HG02840 (cell line): ENCODE results near the gene KRTAP6-1.

Source experiments
- ATAC-seq: cut with Tn5 transposase; IDR thresholded peaks from one replicate; pipeline ENCODE4 v1.9.1; 2021; ENCODE audit warnings: mild to moderate bottlenecking, moderate library complexity, moderate number of reproducible peaks; ENCODE audit not compliant: unreplicated experiment, low FRiP score

KRTAP6-1 gene

GRCh38 chr21:30613836-30614235 lies at the start of gene KRTAP6-1:
TSS of gene KRTAP6-1 (minus strand) at chr21:30613930. CDS start at chr21:30613904, 26 bp downstream.
- no peak for ATAC-seq

GRCh38 chr21:30652891-30653290 lies 39.2 kb upstream of the KRTAP6-1 start:
- ATAC-seq, result no peak

GRCh38 chr21:30646904-30647414 lies 33.2 kb upstream of the KRTAP6-1 start:
- ATAC-seq, result no peak

DNA sequence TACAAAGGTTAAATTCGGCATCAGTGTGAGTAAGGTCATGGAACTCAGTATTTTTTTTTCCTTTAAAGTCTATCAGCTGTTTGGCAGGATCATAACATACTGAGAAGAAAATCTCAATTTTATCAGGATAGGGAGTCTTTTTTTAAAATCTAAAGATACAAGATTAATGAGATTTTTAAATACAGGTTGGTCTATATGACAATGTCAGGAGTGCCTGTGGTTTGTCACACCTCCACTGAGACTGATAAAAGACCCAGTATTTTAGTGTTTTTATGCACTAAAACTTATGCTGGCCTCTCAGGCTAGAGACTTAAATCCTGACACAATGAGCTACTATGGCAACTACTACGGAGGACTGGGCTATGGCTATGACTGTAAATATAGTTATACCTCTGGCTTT lies 28.8 kb upstream of the KRTAP6-1 start, which contains the start of gene KRTAP20-3:
TSS of gene KRTAP20-3 (plus strand) at position 301 of the 400 bp plus-strand sequence.
- no peak for ATAC-seq

DNA sequence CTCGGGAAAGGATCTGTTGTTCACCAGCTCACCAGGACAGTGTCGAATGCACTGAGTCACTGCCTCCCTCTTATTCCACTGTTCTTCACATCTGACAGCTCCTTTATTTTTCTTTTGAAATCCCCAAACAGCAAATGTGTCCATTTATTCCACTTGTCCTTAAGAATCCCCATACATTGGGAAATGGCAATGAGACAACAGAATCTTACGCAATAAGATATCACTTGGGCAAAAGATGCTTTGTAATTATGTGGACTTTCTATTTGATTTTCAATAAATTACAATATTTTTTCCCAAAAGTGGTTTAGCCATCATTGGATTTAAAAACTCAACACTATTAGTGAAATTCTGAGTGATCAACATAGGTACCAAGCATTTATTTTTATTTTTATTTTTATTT lies 25.0 kb upstream of the KRTAP6-1 start:
- no peak for ATAC-seq

GRCh38 chr21:30634906-30635305 lies 21.2 kb upstream of the KRTAP6-1 start, which contains the start of gene KRTAP20-2:
TSS of gene KRTAP20-2 (plus strand) at chr21:30635206. CDS start at chr21:30635264, 58 bp downstream.
- ATAC-seq, result no peak

GRCh38 chr21:30629200-30629599 lies 15.5 kb upstream of the KRTAP6-1 start:
- no peak for ATAC-seq

DNA sequence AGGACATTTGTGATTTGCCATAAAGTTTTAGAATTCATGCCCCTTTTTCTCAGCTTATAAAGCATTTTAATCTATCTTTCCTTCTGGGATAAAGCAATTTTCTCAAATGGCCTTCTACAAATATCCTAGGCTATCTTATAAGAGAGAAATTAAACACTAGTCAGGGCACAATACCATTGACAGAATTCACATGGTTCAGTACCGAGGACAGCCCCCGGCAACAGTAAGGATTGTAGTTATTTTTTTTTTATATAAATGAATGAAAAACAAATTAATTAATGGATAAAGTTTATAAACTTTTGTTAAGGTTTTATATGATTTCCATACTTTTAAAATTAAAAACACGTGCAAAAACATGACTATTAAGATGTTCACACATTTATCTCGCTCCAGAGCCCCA lies 14.4 kb upstream of the KRTAP6-1 start:
- no peak for ATAC-seq

DNA sequence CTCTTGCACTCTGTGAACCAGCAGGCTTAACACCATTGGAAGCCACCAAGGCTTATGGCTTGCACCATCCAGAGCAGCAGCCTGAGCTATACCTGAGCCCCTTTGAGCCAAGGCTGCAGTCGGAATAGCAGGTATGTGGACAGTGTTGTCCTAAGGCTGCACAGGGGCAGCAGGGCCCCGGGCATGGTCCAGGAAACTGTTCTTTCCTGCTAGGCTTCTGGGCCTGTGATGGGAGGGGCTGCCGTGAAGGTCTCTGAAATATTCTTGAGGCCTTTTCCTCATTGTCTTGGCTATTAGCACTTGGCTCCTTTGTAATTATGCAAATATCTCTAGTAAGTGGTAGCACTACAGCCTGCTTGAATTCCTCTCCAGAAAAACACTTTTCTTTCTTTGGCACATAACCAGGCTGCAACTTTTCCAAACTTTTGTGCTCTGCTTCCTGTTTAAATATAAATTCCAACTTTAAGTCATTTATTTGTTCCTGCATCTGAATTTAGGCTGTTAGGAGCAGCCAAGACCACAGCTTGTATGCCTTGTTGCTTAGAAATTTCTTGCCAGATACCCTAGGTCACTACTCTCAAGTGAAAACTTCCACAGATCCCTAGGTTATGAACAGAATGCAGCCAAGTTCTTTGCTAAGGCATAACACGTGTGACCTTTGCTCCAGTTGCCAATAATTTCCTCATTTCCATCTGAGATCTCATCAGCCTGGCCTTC lies 11.9 kb upstream of the KRTAP6-1 start:
- ATAC-seq, result no peak

DNA sequence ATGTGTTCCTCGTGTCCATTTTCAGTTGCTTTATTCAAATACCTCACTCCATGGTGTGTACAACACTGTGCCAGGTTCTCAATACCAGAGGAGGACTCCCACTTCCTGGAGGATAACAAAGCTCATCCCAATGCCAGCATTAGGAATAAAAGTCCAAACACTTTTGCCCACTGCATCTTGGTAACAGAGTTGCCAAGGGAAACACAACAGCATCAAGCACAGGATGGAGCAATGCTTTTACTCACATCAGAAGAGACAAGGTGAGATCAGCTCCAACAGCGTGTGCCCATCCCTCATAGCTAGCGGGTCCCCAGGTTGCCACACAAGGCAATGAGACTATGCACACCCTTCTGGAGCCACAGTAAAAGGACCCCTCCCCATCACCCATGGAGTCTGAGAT lies 9.6 kb upstream of the KRTAP6-1 start:
- no peak for ATAC-seq

- ATAC-seq, result no peak
Measured at GRCh38 chr21:30620522-30620921, 6.8 kb upstream of the KRTAP6-1 start, which contains the start of gene KRTAP20-4. TSS of gene KRTAP20-4 (plus strand) at chr21:30620627.

DNA sequence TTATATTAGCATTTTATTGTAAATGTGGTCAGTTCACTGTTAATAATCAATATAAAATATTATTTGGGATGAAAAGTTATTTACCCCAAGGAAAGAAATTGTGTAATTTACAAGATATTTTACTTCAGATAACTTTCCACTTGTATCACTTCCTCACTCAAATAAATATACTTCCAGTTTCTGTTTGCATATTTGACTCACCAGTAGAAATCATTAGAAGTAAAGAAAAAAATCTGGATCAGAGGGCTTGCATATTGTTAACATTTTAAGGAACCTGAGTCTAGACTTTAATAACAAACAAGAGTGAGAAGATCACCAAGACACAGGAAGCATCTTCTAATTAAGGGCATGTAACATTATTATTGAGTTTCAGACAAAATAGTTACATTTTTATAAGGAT lies 6.3 kb upstream of the KRTAP6-1 start:
- no peak for ATAC-seq

- no peak for ATAC-seq
Measured at GRCh38 chr21:30616125-30616524, 2.4 kb upstream of the KRTAP6-1 start, which contains the start of gene KRTAP20-1. TSS of gene KRTAP20-1 (plus strand) at chr21:30616425. CDS start at chr21:30616455, 30 bp downstream.

DNA sequence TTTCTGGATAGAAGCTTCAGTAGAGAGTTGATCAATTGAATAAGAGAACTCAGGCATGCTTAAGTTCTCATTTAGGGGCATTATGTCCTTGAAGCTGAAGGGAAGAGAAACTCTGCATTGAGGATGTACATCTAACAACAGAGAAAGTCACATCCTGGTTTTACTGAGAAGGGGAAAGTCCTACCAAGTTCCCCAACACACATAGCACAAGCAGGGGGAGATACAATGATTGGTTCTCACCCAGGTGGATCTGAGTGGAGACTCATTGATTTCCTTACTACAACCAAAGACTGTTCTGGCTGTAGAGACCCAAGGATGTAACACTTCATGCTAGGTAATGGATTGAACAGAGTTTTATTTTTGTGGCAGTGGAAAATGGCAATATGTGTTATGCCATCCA lies 1.5 kb upstream of the KRTAP6-1 start:
- no peak for ATAC-seq

GRCh38 chr21:30612132-30612531 lies 1.6 kb downstream of the KRTAP6-1 start:
- no peak for ATAC-seq

DNA sequence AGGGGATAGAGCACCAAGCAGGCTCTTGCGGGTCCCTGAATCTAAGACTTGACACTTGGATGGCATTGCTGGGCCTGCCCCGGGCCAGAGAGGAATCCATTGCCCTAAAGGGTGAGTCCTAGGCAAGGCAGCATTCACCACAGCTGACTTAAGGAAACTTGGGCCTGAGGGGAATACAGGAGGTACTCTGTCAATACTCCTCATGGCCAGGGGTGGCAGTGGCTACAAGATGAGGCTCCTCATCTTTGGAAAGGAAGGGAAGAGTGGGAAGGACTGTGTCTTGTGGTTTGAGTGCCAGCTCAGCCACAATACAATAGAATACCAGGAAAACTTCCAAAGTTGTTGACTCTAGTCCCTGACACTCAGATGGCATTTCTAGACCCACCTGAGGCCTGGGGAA lies 7.8 kb downstream of the KRTAP6-1 start:
- no peak for ATAC-seq

GRCh38 chr21:30600787-30601186 lies 12.9 kb downstream of the KRTAP6-1 start, which contains the start of gene KRTAP22-1:
TSS of gene KRTAP22-1 (plus strand) at chr21:30601087.
- no peak for ATAC-seq

DNA sequence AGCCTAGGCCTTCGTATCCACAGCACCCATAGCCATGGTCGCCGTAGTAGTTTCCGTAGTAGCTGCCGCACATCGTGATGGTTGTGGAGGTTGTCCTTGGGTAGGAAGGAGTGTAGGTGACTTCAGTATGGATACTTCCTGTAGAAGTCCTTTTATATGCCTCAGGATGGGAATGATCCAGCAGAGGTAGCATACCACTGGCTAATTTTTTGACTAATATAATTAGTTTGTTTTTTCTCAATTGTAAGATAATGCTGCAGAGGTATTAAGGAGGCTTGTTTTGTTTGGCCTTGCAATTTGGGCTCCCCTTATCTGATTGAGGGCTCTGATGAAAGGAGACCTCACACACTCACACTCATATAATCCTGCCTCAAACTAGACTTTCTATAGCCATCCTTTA lies 14.9 kb downstream of the KRTAP6-1 start, which contains the start of gene KRTAP6-2:
TSS of gene KRTAP6-2 (minus strand) at position 101 of the 400 bp plus-strand sequence. CDS start at position 73, 28 bp downstream.
- ATAC-seq, result no peak

GRCh38 chr21:30592140-30592539 lies 21.6 kb downstream of the KRTAP6-1 start, which contains the start of gene KRTAP6-3:
TSS of gene KRTAP6-3 (plus strand) at chr21:30592440. CDS start at chr21:30592446, 6 bp downstream.
- ATAC-seq, result no peak

GRCh38 chr21:30590297-30590696 lies 23.4 kb downstream of the KRTAP6-1 start, which contains the start of gene KRTAP22-2:
TSS of gene KRTAP22-2 (minus strand) at chr21:30590397.
- ATAC-seq, result no peak

GRCh38 chr21:30582870-30583269 lies 30.9 kb downstream of the KRTAP6-1 start:
- ATAC-seq, result no peak
